CD14-positive monocyte (primary cell): ENCODE results near the gene SMG1. TPM values are rescaled to one million over a fixed set of nuclear protein-coding genes. Genes with fewer than 3 reads are reported as not detected.

Source experiments
- DNase-seq, 3 donors: peaks; one replicate each; pipeline ENCODE4 v3.0.0-alpha.2; 2011 to 2022
- H2AFZ ChIP-seq: 2 replicates; pipeline ENCODE4 v1.6.0; 2012; ENCODE audit warnings: mild to moderate bottlenecking, low read depth, low read length, inconsistent platforms; ENCODE audit not compliant: insufficient read depth, poor library complexity, severe bottlenecking
- H3K27ac ChIP-seq, 2 donors: 1 replicate in 1 of 2; 2 replicates in 1 of 2; pipeline ENCODE4 v1.5.1; 2012 to 2013; ENCODE audit warnings: low read length in 2 of 2, control low read depth in 1 of 2, inconsistent platforms in 1 of 2, low read depth in 1 of 2, mild to moderate bottlenecking in 1 of 2
- H3K27me3 ChIP-seq, 2 donors: one replicate each; pipeline versions ENCODE4 v1.6.0 to v1.6.1; 2011 to 2013; ENCODE audit warnings: low read length in 2 of 2; ENCODE audit not compliant: control insufficient read depth in 2 of 2, insufficient read depth in 2 of 2
- H3K36me3 ChIP-seq, 2 donors: replicated peaks in 1 of 2; 1 replicate in 1 of 2; 2 replicates in 1 of 2; pipeline versions ENCODE4 v1.5.1 to v1.6.1; 2012 to 2013; ENCODE audit warnings: low read length in 2 of 2, control low read depth in 1 of 2, inconsistent platforms in 1 of 2, mild to moderate bottlenecking in 1 of 2; ENCODE audit not compliant: insufficient read depth in 2 of 2, control insufficient read depth in 1 of 2
- H3K4me1 ChIP-seq, 2 donors: 1 replicate in 1 of 2; 2 replicates in 1 of 2; pipeline versions ENCODE4 v1.5.1 to v1.6.1; 2012 to 2013; ENCODE audit warnings: low read length in 2 of 2, control low read depth in 1 of 2, inconsistent platforms in 1 of 2, mild to moderate bottlenecking in 1 of 2, moderate library complexity in 1 of 2; ENCODE audit not compliant: insufficient read depth in 2 of 2, control insufficient read depth in 1 of 2
- H3K4me2 ChIP-seq: replicated peaks from 2 replicates; pipeline ENCODE3; 2012; ENCODE audit warnings: low read length, moderate library complexity, mild to moderate bottlenecking; ENCODE audit not compliant: poor library complexity, severe bottlenecking; ENCODE audit errors: extremely low read depth
- H3K4me3 ChIP-seq, 3 experiments: fragments of 200-600 bp in 1 of 3; sonication (generic) in 1 of 3; replicated peaks in 1 of 3; 1 replicate in 2 of 3; 2 replicates in 1 of 3; pipeline ENCODE4 v1.5.1; 2011 to 2013; ENCODE audit warnings: low read length in 3 of 3, mild to moderate bottlenecking in 3 of 3, control low read depth in 2 of 3, low read depth in 2 of 3, inconsistent platforms in 1 of 3, moderate library complexity in 1 of 3
- H3K79me2 ChIP-seq: 2 replicates; pipeline ENCODE4 v1.6.0; 2012; ENCODE audit warnings: mild to moderate bottlenecking, control low read depth, inconsistent platforms, low read length, moderate library complexity; ENCODE audit not compliant: insufficient read depth
- H3K9ac ChIP-seq: 2 replicates; pipeline ENCODE4 v1.6.0; 2017; ENCODE audit warnings: low read length, mild to moderate bottlenecking; ENCODE audit not compliant: insufficient read depth, poor library complexity, severe bottlenecking
- H3K9me3 ChIP-seq, 2 donors: replicated peaks in 1 of 2; 1 replicate in 1 of 2; 2 replicates in 1 of 2; pipeline versions ENCODE4 v1.5.1 to v1.6.1; 2012 to 2013; ENCODE audit warnings: low read length in 2 of 2, control low read depth in 1 of 2; ENCODE audit not compliant: control insufficient read depth in 1 of 2, insufficient read depth in 1 of 2
- H4K20me1 ChIP-seq: 2 replicates; pipeline ENCODE4 v1.6.0; 2012; ENCODE audit warnings: mild to moderate bottlenecking, low read length, control low read depth, moderate library complexity; ENCODE audit not compliant: insufficient read depth
- H3K27ac Mint-ChIP-seq, 7 donors: one replicate each; pipeline ENCODE4 v1.8.0; 2020; ENCODE audit warnings: mild to moderate bottlenecking in 7 of 7, mixed read lengths in 7 of 7, moderate library complexity in 6 of 7, inconsistent platforms in 2 of 7
- H3K27me3 Mint-ChIP-seq, 3 donors: one replicate each; pipeline ENCODE4 v1.8.0; 2021 to 2022; ENCODE audit warnings: low read depth in 3 of 3, mild to moderate bottlenecking in 3 of 3, mixed read lengths in 3 of 3, moderate library complexity in 3 of 3, inconsistent platforms in 1 of 3
- H3K36me3 Mint-ChIP-seq, 2 donors: one replicate each; pipeline ENCODE4 v1.8.0; 2020; ENCODE audit warnings: mixed read lengths in 2 of 2, inconsistent platforms in 1 of 2, mild to moderate bottlenecking in 1 of 2
- H3K4me1 Mint-ChIP-seq: one replicate; pipeline ENCODE4 v1.8.0; 2020; ENCODE audit warnings: mild to moderate bottlenecking, mixed read lengths
- H3K4me3 Mint-ChIP-seq, 2 donors: one replicate each; pipeline ENCODE4 v1.8.0; 2020; ENCODE audit warnings: mild to moderate bottlenecking in 2 of 2, mixed read lengths in 2 of 2, moderate library complexity in 1 of 2
- H3K9me3 Mint-ChIP-seq, 7 donors: one replicate each; pipeline ENCODE4 v1.8.0; 2020 to 2022; ENCODE audit warnings: mixed read lengths in 7 of 7, mild to moderate bottlenecking in 6 of 7, moderate library complexity in 6 of 7, inconsistent platforms in 2 of 7
- CTCF ChIP-seq: fragments of 200-600 bp; IDR thresholded peaks from one replicate; pipeline ENCODE4 v1.8.0; 2022; ENCODE audit warnings: antibody characterized with exemption, mild to moderate bottlenecking
- WGBS: methylation state at CpG from one replicate; pipeline ENCODE4 v1.1.5; 2013; ENCODE audit warnings: missing lambda C conversion rate; ENCODE audit not compliant: insufficient coverage; 5-methylcytosine and 5-hydroxymethylcytosine counted together
- intact Hi-C, 2 donors: fragments of 100-400 bp; cut with micrococcal nuclease; formaldehyde crosslinking; loops; one replicate each; pipeline versions ENCODE4 v1.15.0 to v1.15.1; 2023
- polyA plus RNA-seq, 3 donors: library from polyadenylated mRNA; depleted of rRNA in 1 of 3; unstranded in 2 of 3; stranded (reverse) in 1 of 3; fragments of 300-500 nt in 2 of 3; fragments of >200 nt in 1 of 3; fragmentation: Illumina TruSeq in 2 of 3; gene quantifications; 1 replicate in 2 of 3; 2 replicates in 1 of 3; pipeline ENCODE4 v1.2.3, GENCODE V29; 2012 to 2021

Gene SMG1
- polyA plus RNA-seq, 3 donors = 2.4 to 31.8 (median 7.1) TPM

- no peaks in the 10 kb centered on the region for H4K20me1 ChIP-seq
- intact Hi-C loops = no loop called here
- no peak overlapping the region for H3K9ac ChIP-seq
- Mint-ChIP-seq H3K4me1 (peaks cover 3% of the 10 kb centered on the region), H3K9me3 (no peaks in the 10 kb centered on the region), H3K27ac (peak overlapping the region in 1 of 7 donors; percentile 30), H3K36me3 (no peaks in the 10 kb centered on the region), H3K4me3 (no peak overlapping the region), H3K27me3 (peaks cover 0 to 7% (median 5%) of the 10 kb centered on the region in 3 donors)
- H3K27ac ChIP-seq = no peak overlapping the region
- 95% methylated on average over 5 of the region's 5 CpGs for WGBS
- TF ChIP-seq CTCF = no peak
- H3K4me1 ChIP-seq = peaks cover 0 to 5% of the 10 kb centered on the region in 2 donors
- no peak for DNase-seq
- no peaks in the 10 kb centered on the region for H3K9me3 ChIP-seq
- no peaks in the 10 kb centered on the region for H3K36me3 ChIP-seq
- no peak overlapping the region for H2AFZ ChIP-seq
- no peak overlapping the region for H3K4me3 ChIP-seq
- H3K27me3 ChIP-seq = no peaks in the 10 kb centered on the region
- no peak overlapping the region for H3K4me2 ChIP-seq
- H3K79me2 ChIP-seq = no peaks in the 10 kb centered on the region
Measured at GRCh38 chr16:18966791-18967190, 40.6 kb upstream of the SMG1 start.

- Histone ChIP-seq H3K9me3 (no peaks in the 10 kb centered on the region), H3K4me3 (no peak overlapping the region), H4K20me1 (no peaks in the 10 kb centered on the region), H3K4me2 (no peak overlapping the region), H3K27me3 (no peaks in the 10 kb centered on the region), H3K27ac (no peak overlapping the region), H3K4me1 (peaks cover 0 to 5% of the 10 kb centered on the region in 2 donors), H3K79me2 (no peaks in the 10 kb centered on the region), H3K36me3 (no peaks in the 10 kb centered on the region), H2AFZ (no peak overlapping the region), H3K9ac (no peak overlapping the region)
- DNase-seq = no peak
- intact Hi-C loops = no loop called here
- 100% methylated on average over 1 of the region's 5 CpGs for WGBS
- no peak overlapping the region for H3K27ac Mint-ChIP-seq
- peaks cover 3 to 6% (median 4%) of the 10 kb centered on the region in 3 donors for H3K27me3 Mint-ChIP-seq
- peaks cover 3% of the 10 kb centered on the region for H3K4me1 Mint-ChIP-seq
- TF ChIP-seq CTCF = no peak
- H3K36me3 Mint-ChIP-seq = no peaks in the 10 kb centered on the region
- H3K4me3 Mint-ChIP-seq = no peak overlapping the region
- H3K9me3 Mint-ChIP-seq = no peaks in the 10 kb centered on the region
Measured at GRCh38 chr16:18965555-18965954, 39.3 kb upstream of the SMG1 start.
